HG03565 (cell line): ENCODE results near the gene KCNIP2.

Experiments
- ATAC-seq: cut with Tn5 transposase; IDR thresholded peaks from one replicate; pipeline ENCODE4 v1.9.1; 2021; ENCODE audit warnings: mild to moderate bottlenecking, moderate library complexity; ENCODE audit not compliant: unreplicated experiment

Gene KCNIP2

DNA sequence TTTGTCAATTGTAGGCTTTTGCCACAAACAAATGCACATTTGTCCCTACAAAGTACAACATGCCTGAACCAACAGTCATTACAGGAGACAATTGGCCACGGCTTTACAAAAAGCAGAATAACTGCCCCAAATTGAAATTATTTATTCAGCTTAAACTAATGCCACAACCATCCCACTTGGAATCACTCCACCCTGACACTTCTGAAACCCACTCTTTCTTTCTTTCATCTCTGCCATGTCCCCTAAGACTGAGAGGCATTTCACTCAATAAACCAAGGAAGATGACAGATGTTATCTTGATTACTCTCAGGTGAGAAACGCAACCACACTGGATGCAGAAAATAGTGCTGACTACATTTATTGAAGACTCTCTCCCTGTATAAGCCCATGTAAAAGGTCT is 57.8 kb downstream of the KCNIP2 start:
- ATAC-seq, result no peak

DNA sequence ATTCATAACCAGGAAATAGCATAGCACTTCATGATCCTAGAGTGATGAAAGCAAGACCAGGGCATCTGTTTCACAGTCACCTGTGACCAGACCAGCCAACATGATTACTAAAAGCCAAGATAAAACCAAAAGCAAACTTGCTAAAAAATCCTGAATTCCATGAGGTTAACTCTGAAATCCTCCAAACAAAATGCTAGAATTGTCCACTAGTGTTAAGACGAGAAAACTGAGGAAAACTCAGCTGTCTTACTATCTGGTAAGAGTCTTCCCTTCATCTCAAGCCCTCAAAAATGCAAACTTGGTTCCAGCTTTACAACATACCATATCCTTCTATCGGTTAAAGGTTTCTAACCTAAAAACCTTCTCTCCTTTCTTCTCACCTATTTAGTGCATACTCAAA is 59.0 kb downstream of the KCNIP2 start:
- ATAC-seq, result no peak

DNA sequence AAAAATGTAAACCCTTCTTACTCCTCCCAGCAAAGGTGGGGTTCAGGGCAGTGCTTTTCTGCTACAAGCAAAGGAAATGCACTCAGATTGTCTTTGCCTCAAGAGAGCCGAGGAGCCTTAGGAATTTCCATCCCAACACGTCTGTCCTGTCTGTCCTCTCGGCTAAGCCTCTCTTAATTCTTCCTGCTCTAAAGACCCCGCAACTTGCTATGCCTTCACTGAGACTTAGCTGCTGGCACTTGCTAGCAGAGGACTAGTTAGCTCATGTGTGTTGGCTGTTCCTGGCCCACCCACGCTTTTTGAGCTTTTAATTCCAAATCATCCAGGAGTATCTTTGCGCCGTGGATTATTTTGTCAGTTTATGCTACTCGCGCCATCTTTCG is 59.9 kb downstream of the KCNIP2 start:
- ATAC-seq, result no peak

DNA sequence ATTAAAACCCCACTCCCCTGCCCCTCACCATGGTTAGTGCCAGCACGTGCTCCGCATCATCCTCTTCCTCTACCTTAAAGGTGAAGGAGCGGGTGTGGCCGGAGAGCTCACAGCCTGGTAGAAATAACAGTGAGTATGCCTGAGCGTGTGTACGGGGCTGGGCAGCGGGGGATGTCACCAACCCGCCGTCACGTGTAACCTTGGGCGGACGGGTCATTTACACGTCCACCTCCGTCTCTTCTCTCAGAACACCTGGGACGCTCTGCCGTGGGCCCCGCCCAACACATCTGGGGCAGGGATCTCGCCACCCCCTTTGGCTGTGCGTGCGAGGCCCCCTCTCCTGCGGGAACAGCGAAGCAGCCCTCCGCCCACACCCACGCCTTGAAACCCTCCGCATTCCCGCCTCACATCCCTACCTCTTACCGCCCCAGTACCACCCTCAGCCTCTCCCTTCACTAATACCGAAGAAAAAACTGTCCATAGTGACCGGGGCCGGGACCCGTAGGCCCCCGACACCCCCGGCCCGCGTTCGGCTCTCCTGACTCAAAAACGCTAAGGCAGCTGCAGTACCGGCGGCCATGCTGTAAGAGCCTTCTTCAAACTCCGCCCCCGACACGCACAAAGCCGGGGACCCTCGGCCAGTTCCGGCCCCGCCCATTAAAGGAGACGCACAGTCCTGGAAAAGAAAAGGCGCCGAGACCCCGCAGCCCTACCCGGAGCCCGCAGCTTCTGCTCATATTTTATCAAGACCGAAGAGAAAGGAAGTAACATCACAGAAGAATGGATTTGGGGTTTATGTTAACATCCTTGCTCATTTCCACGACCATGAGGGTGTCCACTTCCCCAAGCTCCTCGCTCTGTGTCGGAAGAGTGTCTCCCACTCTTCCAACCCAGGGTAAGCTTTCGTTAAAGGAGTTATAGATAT is 60.5 kb downstream of the KCNIP2 start, which contains the start of gene NPM3:
Gene NPM3, minus strand, starts transcription at position 636 of the 925 bp plus-strand sequence. Its CDS starts 56 bp downstream, at position 580.
- ATAC-seq, result no peak

DNA sequence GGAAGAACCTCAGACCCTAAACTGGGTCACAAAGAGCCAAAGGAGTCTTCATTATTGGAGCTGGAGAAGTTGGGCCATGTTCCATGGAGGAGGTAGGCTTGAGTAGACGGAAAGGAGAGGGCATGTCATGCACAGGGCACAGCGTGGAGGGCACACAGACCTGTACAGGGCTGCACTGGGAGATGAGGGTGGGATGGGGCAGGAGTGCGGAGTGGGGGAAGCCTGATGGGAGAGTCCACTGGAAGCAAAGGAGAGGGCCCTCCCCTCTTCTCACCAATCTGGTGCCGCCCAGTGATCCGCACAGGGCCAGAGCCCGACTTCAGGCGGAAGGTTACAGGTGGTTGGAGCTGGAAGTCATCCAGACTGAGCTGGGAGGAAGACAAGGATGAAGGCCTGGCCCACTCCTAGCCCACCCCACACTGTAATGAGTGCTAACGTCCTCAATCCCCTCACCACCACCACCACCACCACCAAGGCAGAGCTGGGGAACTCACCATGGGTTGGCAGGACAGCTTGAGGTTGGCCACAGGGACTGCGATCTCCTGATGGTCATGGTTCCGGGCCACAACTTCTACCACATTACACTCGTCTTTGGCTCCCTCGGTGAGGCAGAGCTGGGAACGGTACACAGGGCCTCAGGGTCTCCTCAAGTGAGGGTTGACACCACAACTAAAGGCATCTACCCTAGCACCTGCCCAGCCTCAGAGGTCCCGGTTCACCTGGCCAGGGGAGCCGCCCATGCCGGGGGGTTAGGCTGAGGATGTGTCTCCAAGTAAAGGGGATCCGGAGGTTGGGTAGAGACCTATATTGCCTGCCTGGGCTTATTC is 61.4 kb downstream of the KCNIP2 start:
- no peak for ATAC-seq

DNA sequence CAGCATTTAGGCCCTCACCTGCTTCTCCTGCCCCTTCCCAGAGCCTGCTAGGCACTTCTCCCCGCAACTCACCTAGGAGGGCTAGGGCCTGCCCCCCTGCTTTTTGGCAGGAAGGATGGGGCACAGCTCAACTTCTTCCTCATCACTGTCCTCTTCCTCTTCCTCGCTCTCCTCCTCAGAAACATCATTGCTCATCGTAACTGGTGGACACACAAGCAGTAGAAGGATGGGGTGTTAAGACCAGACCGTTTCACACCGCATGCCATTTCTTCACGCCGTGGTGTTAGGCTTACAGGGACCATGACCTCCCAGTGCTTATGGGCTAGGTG is 62.0 kb downstream of the KCNIP2 start:
- ATAC-seq, result no peak

DNA sequence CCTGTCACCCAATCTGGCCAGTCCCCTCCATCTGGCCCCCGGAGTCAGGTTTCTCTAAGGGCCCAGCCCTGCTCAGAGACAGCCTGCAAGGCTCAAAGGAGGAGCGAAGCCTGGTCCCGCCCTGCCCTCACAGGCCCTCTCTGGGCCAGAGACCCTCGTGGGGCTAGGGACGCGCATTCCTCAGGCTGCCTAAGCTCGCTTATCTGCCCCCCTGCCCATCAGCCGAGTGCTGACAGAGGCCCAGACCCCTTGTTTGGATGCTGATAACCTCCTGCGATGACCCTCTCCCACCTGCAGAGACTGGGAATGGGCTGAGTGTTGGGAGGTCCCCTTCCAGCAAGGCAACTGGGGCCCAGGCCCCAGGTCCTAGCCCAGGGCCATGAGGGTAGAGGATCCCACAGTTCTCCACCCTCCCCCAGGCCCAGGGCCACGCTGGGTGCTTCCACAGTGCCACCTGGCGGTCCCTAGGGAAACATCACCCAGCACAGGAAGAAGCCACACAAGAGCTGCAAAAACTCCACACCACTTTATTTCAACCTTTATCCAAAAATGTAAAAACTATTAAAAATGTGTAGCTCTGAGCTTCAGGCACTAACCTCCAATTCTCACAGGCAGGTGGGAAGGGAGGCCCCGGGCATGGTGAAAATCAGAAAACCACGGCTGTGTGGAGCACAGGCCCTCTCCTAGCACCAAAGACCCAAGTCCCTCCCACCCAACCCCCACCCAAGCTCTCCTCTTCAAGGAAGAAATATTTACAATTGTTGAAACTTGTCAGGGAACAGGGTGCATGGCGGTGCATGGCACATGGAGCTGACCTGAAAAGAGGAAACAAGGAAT is 62.6 kb downstream of the KCNIP2 start:
- ATAC-seq, result no peak

DNA sequence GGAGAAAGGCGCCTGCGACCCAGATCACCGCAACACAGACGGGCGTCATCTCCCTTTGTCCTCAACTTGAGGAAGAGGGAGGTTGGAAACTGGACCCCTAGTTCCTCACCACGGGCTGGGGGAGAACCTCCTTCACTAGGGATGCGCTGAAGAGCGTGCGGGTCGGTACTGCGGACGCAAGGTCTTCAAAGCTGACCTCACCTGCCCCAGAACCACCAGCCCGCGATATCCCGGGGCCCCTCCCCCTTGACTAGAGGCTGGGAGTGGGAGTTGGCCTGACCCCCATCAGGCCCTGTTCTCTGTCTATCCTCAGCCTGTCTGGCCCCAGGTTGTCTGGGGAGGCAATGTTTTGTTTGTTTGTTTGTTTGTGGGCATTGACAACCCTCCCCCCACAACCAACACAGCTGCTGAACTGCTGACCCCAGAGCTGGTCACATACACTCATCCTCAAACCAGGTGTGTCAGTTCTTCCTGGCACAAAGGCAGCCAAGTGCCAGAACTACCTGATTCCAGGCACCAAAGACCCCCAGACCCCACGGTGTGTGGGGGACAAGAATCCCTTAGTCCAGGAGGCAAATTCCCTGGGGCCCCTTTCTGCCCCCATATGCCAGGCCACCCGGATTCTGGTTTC is 63.3 kb downstream of the KCNIP2 start:
- no peak for ATAC-seq

DNA sequence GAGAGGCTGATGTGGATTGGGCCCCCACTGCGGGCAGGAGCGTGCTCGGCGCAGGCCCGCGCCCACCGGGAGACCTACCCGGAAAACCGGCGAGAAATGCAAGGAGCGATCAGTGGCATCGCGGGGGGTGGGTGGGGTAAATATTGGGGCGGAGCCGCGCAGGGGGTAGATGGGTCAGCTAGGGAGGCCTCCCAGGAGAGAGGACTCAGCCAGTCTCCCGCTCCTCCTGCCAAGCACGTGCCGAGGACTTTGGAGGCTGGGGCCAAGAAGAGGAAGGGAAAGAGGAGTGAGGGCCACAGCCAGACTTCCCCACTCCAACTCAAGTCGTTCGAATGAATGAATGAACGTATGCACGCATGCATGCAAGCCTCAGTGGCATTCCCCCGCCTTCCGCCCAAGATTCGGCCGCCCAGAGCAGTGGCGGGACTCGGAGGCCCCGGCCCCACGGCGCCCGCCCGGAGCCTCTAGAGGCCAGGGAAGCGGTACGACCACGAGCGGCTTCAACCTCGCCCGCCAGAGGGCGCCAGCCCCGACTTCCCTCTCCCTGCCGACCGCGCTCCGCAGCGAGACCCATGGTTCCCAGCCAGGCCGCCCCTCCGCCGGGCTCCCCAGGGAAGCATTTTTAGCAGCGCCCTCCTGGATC is 63.9 kb downstream of the KCNIP2 start:
- peak; percentile 40 for ATAC-seq

DNA sequence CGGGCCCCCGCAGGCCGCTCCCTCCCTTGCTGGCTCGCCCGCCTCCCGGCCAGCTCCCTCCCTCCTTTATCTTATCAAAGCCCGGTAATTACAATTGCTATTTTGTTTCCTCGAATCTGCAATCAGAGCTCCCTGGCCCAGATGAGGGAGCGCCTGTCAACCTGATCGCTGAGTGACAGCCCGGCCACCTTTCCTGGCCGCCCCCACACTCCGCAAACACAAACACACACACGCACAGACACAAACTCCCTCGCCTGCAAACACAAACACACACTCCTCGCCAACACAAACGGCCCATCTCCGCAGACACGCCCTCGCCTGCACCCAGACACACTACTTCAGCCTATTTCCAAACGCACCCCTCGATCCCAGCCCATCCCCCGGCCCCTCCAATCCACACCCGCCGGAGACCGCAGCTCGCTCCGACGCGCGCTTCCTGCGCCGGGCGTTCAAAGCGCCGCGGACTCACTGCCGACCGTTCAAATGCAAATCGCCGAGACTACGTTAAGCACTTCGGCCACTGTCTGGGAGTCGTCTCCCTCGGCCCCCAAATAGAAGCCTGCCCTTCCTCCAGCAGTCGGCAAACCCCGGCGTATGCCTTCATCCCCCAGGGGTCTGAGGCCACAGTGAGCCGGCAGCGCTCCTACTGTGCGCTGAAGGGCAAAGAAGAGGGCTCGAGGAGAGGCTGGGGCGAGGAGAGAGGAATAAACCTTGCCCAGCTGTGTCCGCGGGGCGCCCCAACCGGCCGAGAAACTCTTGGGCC is 64.6 kb downstream of the KCNIP2 start:
- ATAC-seq, result no peak

DNA sequence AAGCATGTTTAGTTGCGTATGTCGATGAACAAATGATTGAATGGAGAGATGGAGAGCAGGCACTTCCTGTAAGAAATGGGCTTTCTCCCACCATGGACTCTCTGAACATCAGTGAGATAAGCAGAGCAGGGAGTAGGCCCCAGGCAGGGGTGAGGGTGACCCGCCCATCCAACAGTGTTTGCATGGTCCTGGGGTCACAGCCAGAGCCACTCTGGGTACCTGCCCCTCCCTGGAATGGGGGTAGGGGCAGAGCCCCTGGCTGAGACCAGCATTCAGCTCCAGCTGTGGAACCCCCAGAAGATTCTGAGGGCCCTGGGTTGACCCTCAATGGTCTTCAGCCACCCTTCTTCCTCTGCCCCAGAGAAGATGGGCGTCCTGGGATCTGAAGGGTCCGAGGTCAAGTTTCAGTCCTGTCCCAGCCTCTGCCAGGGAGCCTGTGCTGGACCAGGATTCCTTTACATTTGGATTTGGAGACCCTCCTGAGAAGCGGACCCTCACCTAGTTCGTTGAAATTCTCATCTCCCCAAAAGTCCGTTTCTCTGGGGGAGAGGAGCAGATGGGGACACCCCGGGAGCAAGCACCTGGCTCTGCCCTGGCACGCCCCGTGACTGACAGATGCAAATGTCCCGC is 65.3 kb downstream of the KCNIP2 start:
- no peak for ATAC-seq

DNA sequence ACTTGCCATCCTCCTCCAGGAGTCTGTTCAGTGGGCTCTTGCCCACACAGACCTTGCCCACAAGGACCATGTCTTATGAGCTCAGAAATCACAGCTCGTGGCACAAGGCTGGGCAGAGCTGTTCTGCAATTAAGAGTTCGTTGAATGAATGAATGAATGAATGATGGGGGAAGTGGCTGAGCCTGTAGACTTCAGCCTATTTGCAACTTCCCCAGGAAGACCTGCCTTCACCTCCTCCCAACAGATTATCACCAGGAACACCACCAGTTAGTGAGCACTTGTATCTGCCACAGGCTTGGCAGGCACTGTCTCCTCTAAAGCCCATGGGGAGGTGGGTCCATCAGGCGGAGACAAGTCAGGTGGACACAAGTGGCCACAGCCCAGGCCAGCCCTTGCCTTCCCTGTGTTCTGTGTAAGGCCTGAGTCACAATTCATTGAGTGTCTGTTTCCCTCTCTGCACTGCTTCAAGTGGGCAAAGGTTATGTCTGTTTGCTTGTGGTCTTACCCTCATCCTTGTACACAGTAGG is 65.9 kb downstream of the KCNIP2 start:
- ATAC-seq, result no peak

DNA sequence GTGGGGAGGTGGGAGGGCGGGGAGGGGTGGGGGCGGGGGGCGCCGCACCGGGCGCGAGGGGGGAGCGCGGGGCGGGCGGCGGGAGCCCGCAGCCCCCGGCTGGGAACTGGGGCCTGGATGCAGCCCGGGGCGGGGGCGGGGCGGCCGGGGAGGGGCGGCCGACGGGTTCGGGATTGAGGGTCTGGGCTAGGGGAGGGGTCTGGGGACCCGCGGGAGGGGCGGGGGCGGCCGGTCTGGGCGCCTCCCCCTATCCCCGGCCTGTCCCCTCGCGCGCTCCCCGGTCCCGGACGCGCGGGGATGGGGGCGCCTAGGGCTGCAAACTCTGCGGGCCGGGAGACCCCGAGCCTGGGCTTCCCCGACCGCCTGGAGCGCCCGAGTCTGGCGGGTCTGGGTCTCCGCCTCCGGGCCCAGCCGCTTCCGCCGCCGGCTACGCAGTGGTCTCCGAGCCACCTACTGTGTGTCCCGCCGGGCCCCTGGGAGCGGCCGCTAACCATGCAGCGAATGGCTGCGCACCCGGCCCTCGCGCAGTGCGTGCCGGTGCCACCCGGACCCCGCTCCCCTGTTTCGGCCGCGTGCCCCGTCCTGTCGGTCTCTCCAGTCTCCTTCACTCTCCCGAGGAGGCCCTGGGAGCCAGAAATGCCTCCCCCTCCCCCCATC is 67.3 kb downstream of the KCNIP2 start:
- ATAC-seq, result no peak
